DOHH2 (cell line): Measurements from ENCODE around the gene DCUN1D5.

Experiments
- CTCF ChIP-seq: fragments of 200-600 bp; sonication (generic); IDR thresholded peaks from one replicate; pipeline ENCODE4 v1.5.1; 2014; ENCODE audit warnings: antibody characterized with exemption, mild to moderate bottlenecking, low read depth, low read length; ENCODE audit not compliant: poor library complexity, severe bottlenecking
- EZH2phosphoT487 ChIP-seq: fragments of 200-600 bp; sonication (generic); IDR thresholded peaks from 2 replicates; pipeline ENCODE4 v1.6.1; 2017; ENCODE audit warnings: borderline replicate concordance, mild to moderate bottlenecking, antibody characterized with exemption, low read length, moderate library complexity, mixed read lengths

GRCh38 chr11:103047837-103048236 lies 44.1 kb downstream of the DCUN1D5 start:
- TF ChIP-seq EZH2phosphoT487 (no peak), CTCF (no peak)
